Mesendoderm (in vitro differentiated cells): ENCODE data around the gene DCBLD2.

Experiments
- DNase-seq: peaks from one replicate; pipeline ENCODE4 v3.0.0; 2013
- H2AK5ac ChIP-seq: 2 replicates; pipeline ENCODE4 v1.6.1; 2013; ENCODE audit warnings: low read length, inconsistent platforms
- H2BK120ac ChIP-seq: 2 replicates; pipeline ENCODE4 v1.6.1; 2013; ENCODE audit warnings: low read depth, mild to moderate bottlenecking, low read length, moderate library complexity, mixed read lengths
- H2BK15ac ChIP-seq: replicated peaks from 2 replicates; pipeline ENCODE4 v1.6.1; 2013; ENCODE audit warnings: low read depth, mild to moderate bottlenecking, moderate library complexity
- H2BK5ac ChIP-seq: 2 replicates; pipeline ENCODE4 v1.6.1; 2013; ENCODE audit warnings: low read length, inconsistent platforms
- H3K18ac ChIP-seq: 2 replicates; pipeline ENCODE4 v1.6.1; 2013; ENCODE audit warnings: mild to moderate bottlenecking, low read length, mixed read lengths
- H3K23ac ChIP-seq: one replicate; pipeline ENCODE4 v1.6.1; 2013; ENCODE audit warnings: low read length
- H3K27ac ChIP-seq: 2 replicates; pipeline ENCODE4 v1.5.1; 2013; ENCODE audit warnings: low read depth, mild to moderate bottlenecking, inconsistent platforms, low read length, moderate library complexity
- H3K27me3 ChIP-seq: 2 replicates; pipeline ENCODE4 v1.6.1; 2013; ENCODE audit warnings: low read length, control low read depth, mild to moderate bottlenecking, inconsistent platforms; ENCODE audit not compliant: insufficient read depth, poor library complexity
- H3K36me3 ChIP-seq: 2 replicates; pipeline ENCODE4 v1.6.1; 2013; ENCODE audit warnings: low read length, inconsistent platforms; ENCODE audit not compliant: control insufficient read depth, insufficient read depth
- H3K4ac ChIP-seq: one replicate; pipeline ENCODE4 v1.6.1; 2013; ENCODE audit warnings: low read depth, mild to moderate bottlenecking, low read length, moderate library complexity
- H3K4me1 ChIP-seq: 2 replicates; pipeline ENCODE4 v1.6.1; 2013; ENCODE audit warnings: low read depth, low read length, inconsistent platforms; ENCODE audit not compliant: control insufficient read depth
- H3K4me2 ChIP-seq: 2 replicates; pipeline ENCODE4 v1.6.1; 2013; ENCODE audit warnings: low read length
- H3K4me3 ChIP-seq: 2 replicates; pipeline ENCODE4 v1.5.1; 2013; ENCODE audit warnings: mild to moderate bottlenecking, low read length
- H3K56ac ChIP-seq: one replicate; pipeline ENCODE4 v1.6.1; 2013; ENCODE audit warnings: low read length
- H3K79me1 ChIP-seq: 2 replicates; pipeline ENCODE4 v1.6.1; 2013; ENCODE audit warnings: low read length, inconsistent platforms
- H3K79me2 ChIP-seq: 2 replicates; pipeline ENCODE4 v1.6.1; 2013; ENCODE audit warnings: mild to moderate bottlenecking, low read length; ENCODE audit not compliant: control insufficient read depth, insufficient read depth
- H3K9ac ChIP-seq: 2 replicates; pipeline ENCODE4 v1.6.1; 2013; ENCODE audit warnings: low read length, inconsistent platforms
- H4K5ac ChIP-seq: one replicate; pipeline ENCODE4 v1.6.1; 2013; ENCODE audit warnings: low read length
- H4K8ac ChIP-seq: one replicate; pipeline ENCODE4 v1.6.1; 2013; ENCODE audit warnings: low read depth, mild to moderate bottlenecking, control low read depth, low read length, moderate library complexity
- WGBS: extraction: QIAGEN DNeasy Blood & Tissue Kit; methylation state at CpG from one replicate; pipeline ENCODE4 v1.1.7; 2013; ENCODE audit warnings: low lambda C conversion rate, missing lambda C conversion rate; ENCODE audit not compliant: insufficient coverage; ENCODE audit errors: extremely low coverage; 5-methylcytosine and 5-hydroxymethylcytosine counted together

DCBLD2 gene

GRCh38 chr3:98809557-98809956 lies 91.9 kb downstream of the DCBLD2 start:
- no peak overlapping the region for H3K18ac ChIP-seq
- H2AK5ac ChIP-seq = no peak overlapping the region
- no peak overlapping the region for H2BK5ac ChIP-seq
- H3K27me3 ChIP-seq = no peaks in the 10 kb centered on the region
- peaks cover 3% of the 10 kb centered on the region for H3K36me3 ChIP-seq
- H4K8ac ChIP-seq = no peak overlapping the region
- no peak overlapping the region for H3K56ac ChIP-seq
- H2BK15ac ChIP-seq = no peak overlapping the region
- H3K79me1 ChIP-seq = no peaks in the 10 kb centered on the region
- H3K4me3 ChIP-seq = no peak overlapping the region
- WGBS = no CpG with 5 or more reads among the region's 3 CpGs
- H3K4me1 ChIP-seq = no peaks in the 10 kb centered on the region
- H4K5ac ChIP-seq = no peak overlapping the region
- H3K23ac ChIP-seq = no peak overlapping the region
- no peak overlapping the region for H2BK120ac ChIP-seq
- H3K4me2 ChIP-seq = no peak overlapping the region
- no peak for DNase-seq
- no peak overlapping the region for H3K9ac ChIP-seq
- no peaks in the 10 kb centered on the region for H3K79me2 ChIP-seq
- no peak overlapping the region for H3K4ac ChIP-seq
- H3K27ac ChIP-seq = no peak overlapping the region

GRCh38 chr3:98808071-98808470 lies 93.4 kb downstream of the DCBLD2 start:
- Histone ChIP-seq H3K79me1 (no peaks in the 10 kb centered on the region), H3K27me3 (no peaks in the 10 kb centered on the region), H3K4me2 (no peak overlapping the region), H3K27ac (no peak overlapping the region), H3K36me3 (peaks cover 3% of the 10 kb centered on the region), H4K5ac (no peak overlapping the region), H2BK15ac (no peak overlapping the region), H2AK5ac (no peak overlapping the region), H2BK5ac (no peak overlapping the region), H3K4me3 (no peak overlapping the region), H3K4me1 (no peaks in the 10 kb centered on the region), H3K23ac (no peak overlapping the region), H3K79me2 (no peaks in the 10 kb centered on the region), H3K18ac (no peak overlapping the region), H3K9ac (no peak overlapping the region), H4K8ac (no peak overlapping the region), H2BK120ac (no peak overlapping the region), H3K56ac (no peak overlapping the region), H3K4ac (no peak overlapping the region)
- no CpG with 5 or more reads among the region's 2 CpGs for WGBS
- no peak for DNase-seq

GRCh38 chr3:98807561-98807960 lies 93.9 kb downstream of the DCBLD2 start:
- Histone ChIP-seq H2BK15ac (no peak overlapping the region), H3K79me2 (no peaks in the 10 kb centered on the region)
- no CpG with 5 or more reads among the region's 1 CpG for WGBS

GRCh38 chr3:98807011-98807410 lies 94.5 kb downstream of the DCBLD2 start:
- Histone ChIP-seq H3K27ac (no peak overlapping the region), H3K36me3 (peaks cover 3% of the 10 kb centered on the region), H2BK120ac (no peak overlapping the region), H3K79me2 (no peaks in the 10 kb centered on the region), H3K56ac (no peak overlapping the region), H3K27me3 (no peaks in the 10 kb centered on the region), H3K4ac (no peak overlapping the region), H3K4me1 (no peaks in the 10 kb centered on the region), H3K4me2 (no peak overlapping the region), H3K4me3 (no peak overlapping the region), H3K23ac (no peak overlapping the region), H4K8ac (no peak overlapping the region), H2AK5ac (no peak overlapping the region), H2BK15ac (no peak overlapping the region), H3K9ac (no peak overlapping the region), H4K5ac (no peak overlapping the region), H3K18ac (no peak overlapping the region), H2BK5ac (no peak overlapping the region), H3K79me1 (no peaks in the 10 kb centered on the region)
- no peak for DNase-seq
- WGBS = no CpG with 5 or more reads among the region's 4 CpGs

More at GRCh38 chr3:98807561-98807960, 93.9 kb downstream of the DCBLD2 start:
- H3K27ac ChIP-seq = no peak overlapping the region
- no peak overlapping the region for H3K56ac ChIP-seq
- H3K23ac ChIP-seq = no peak overlapping the region
- H3K79me1 ChIP-seq = no peaks in the 10 kb centered on the region
- H3K18ac ChIP-seq = no peak overlapping the region
- no peak overlapping the region for H3K4ac ChIP-seq
- H3K27me3 ChIP-seq = no peaks in the 10 kb centered on the region
- no peak overlapping the region for H4K5ac ChIP-seq
- no peak overlapping the region for H2AK5ac ChIP-seq
- no peak overlapping the region for H4K8ac ChIP-seq
- no peak for DNase-seq
- H3K4me1 ChIP-seq = no peaks in the 10 kb centered on the region
- no peak overlapping the region for H3K9ac ChIP-seq
- H3K4me2 ChIP-seq = no peak overlapping the region
- H3K4me3 ChIP-seq = no peak overlapping the region
- H2BK120ac ChIP-seq = no peak overlapping the region
- peaks cover 3% of the 10 kb centered on the region for H3K36me3 ChIP-seq
- H2BK5ac ChIP-seq = no peak overlapping the region

- H3K4me1 ChIP-seq = no peaks in the 10 kb centered on the region
- no peak overlapping the region for H3K4me3 ChIP-seq
- no peak overlapping the region for H3K18ac ChIP-seq
- H3K27ac ChIP-seq = no peak overlapping the region
- H3K23ac ChIP-seq = no peak overlapping the region
- H2BK5ac ChIP-seq = no peak overlapping the region
- no peaks in the 10 kb centered on the region for H3K27me3 ChIP-seq
- H3K9ac ChIP-seq = no peak overlapping the region
- WGBS = no CpG with 5 or more reads among the region's 1 CpG
- H2BK15ac ChIP-seq = no peak overlapping the region
- peaks cover 3% of the 10 kb centered on the region for H3K36me3 ChIP-seq
- no peak overlapping the region for H3K56ac ChIP-seq
- no peak overlapping the region for H4K5ac ChIP-seq
- no peak overlapping the region for H2AK5ac ChIP-seq
- no peak overlapping the region for H3K4me2 ChIP-seq
- H3K79me1 ChIP-seq = no peaks in the 10 kb centered on the region
- no peak overlapping the region for H2BK120ac ChIP-seq
- no peak for DNase-seq
- no peaks in the 10 kb centered on the region for H3K79me2 ChIP-seq
- no peak overlapping the region for H4K8ac ChIP-seq
- no peak overlapping the region for H3K4ac ChIP-seq
Observed at GRCh38 chr3:98806521-98806920, 95.0 kb downstream of the DCBLD2 start.

- no CpG with 5 or more reads among the region's 6 CpGs for WGBS
- no peak overlapping the region for H4K5ac ChIP-seq
Observed at GRCh38 chr3:98805571-98805970, 95.9 kb downstream of the DCBLD2 start.

More at GRCh38 chr3:98805571-98805970, 95.9 kb downstream of the DCBLD2 start:
- no peak overlapping the region for H3K9ac ChIP-seq
- H3K4ac ChIP-seq = no peak overlapping the region
- no peak overlapping the region for H3K27ac ChIP-seq
- H3K79me2 ChIP-seq = no peaks in the 10 kb centered on the region
- H3K4me2 ChIP-seq = no peak overlapping the region
- H4K8ac ChIP-seq = no peak overlapping the region
- H3K18ac ChIP-seq = no peak overlapping the region
- no peaks in the 10 kb centered on the region for H3K79me1 ChIP-seq
- H2BK15ac ChIP-seq = no peak overlapping the region
- DNase-seq = no peak
- no peak overlapping the region for H3K4me3 ChIP-seq
- peaks cover 3% of the 10 kb centered on the region for H3K36me3 ChIP-seq
- H2BK120ac ChIP-seq = no peak overlapping the region
- no peaks in the 10 kb centered on the region for H3K27me3 ChIP-seq
- no peak overlapping the region for H3K56ac ChIP-seq
- no peaks in the 10 kb centered on the region for H3K4me1 ChIP-seq
- no peak overlapping the region for H2BK5ac ChIP-seq
- no peak overlapping the region for H3K23ac ChIP-seq
- no peak overlapping the region for H2AK5ac ChIP-seq
